HG03064 (cell line): ENCODE results near the gene CLEC3A.
"Not testable (repeated sequence)": the region's sequence is repeated elsewhere in the genome, so short reads cannot be mapped to it uniquely, and the experiment has no call there.

Experiments used
- ATAC-seq: cut with Tn5 transposase; IDR thresholded peaks from one replicate; pipeline ENCODE4 v1.9.1; 2021; ENCODE audit warnings: low read depth; ENCODE audit not compliant: unreplicated experiment

CLEC3A gene

GRCh38 chr16:78022347-78023060, at the start of gene CLEC3A:
CLEC3A (plus strand) TSS chr16:78022548; CDS start chr16:78022627, 79 bp downstream.
- no peak for ATAC-seq

- ATAC-seq, result no peak
These were observed 47.5 kb upstream of the CLEC3A start for GRCh38 chr16:77974883-77975282.

GRCh38 chr16:77975942-77976341, 46.4 kb upstream of the CLEC3A start:
- ATAC-seq, result no peak

GRCh38 chr16:77977339-77977738, 45.0 kb upstream of the CLEC3A start:
- no peak for ATAC-seq

GRCh38 chr16:77985111-77985510, 37.2 kb upstream of the CLEC3A start:
- no peak for ATAC-seq

- no peak for ATAC-seq
These were observed 36.2 kb upstream of the CLEC3A start for GRCh38 chr16:77986011-77986740.

- no peak for ATAC-seq
These were observed 34.5 kb upstream of the CLEC3A start for GRCh38 chr16:77987810-77988209.

GRCh38 chr16:77989846-77990245, 32.5 kb upstream of the CLEC3A start:
- no peak for ATAC-seq

GRCh38 chr16:77991701-77992100, 30.6 kb upstream of the CLEC3A start:
- no peak for ATAC-seq

GRCh38 chr16:77992381-77992780, 30.0 kb upstream of the CLEC3A start:
- ATAC-seq, result not testable (repeated sequence)

- ATAC-seq, result no peak
These were observed 29.0 kb upstream of the CLEC3A start for GRCh38 chr16:77993111-77993985.

- no peak for ATAC-seq
These were observed 26.4 kb upstream of the CLEC3A start for GRCh38 chr16:77995843-77996455.

GRCh38 chr16:77998350-77999023, 23.9 kb upstream of the CLEC3A start:
- no peak for ATAC-seq

- ATAC-seq, result no peak
These were observed 20.8 kb upstream of the CLEC3A start for GRCh38 chr16:78001451-78002025.

- ATAC-seq, result peak; percentile 96
These were observed 19.3 kb upstream of the CLEC3A start for GRCh38 chr16:78002915-78003538.

GRCh38 chr16:78004517-78004916, 17.8 kb upstream of the CLEC3A start:
- no peak for ATAC-seq

GRCh38 chr16:78005881-78006280, 16.5 kb upstream of the CLEC3A start:
- ATAC-seq, result no peak

- no peak for ATAC-seq
These were observed 15.2 kb upstream of the CLEC3A start for GRCh38 chr16:78007121-78007520.

GRCh38 chr16:78024159-78024558, 1.8 kb downstream of the CLEC3A start:
- ATAC-seq, result no peak
